Measurements from ENCODE around the gene VEGFA.

The VEGFA gene

GRCh38 chr6:43738877-43739641, 31.0 kb upstream of the VEGFA start:
- no peak for DNase-seq (ENCODE audit: low read depth in 2 of 2)

- DNase-seq (ENCODE audit: low read depth in 2 of 2) = no peak
Measured at GRCh38 chr6:43739642-43740091, 30.3 kb upstream of the VEGFA start.

- no peak for DNase-seq (ENCODE audit: low read depth in 2 of 2)
Measured at GRCh38 chr6:43740321-43740960, 29.6 kb upstream of the VEGFA start.

- DNase-seq (ENCODE audit: low read depth in 2 of 2) = no peak
Measured at GRCh38 chr6:43740961-43741764, 28.8 kb upstream of the VEGFA start.

GRCh38 chr6:43741829-43742228, 28.2 kb upstream of the VEGFA start:
- DNase-seq (ENCODE audit: low read depth in 2 of 2) = no peak

- DNase-seq (ENCODE audit: low read depth in 2 of 2) = no peak
Measured at GRCh38 chr6:43742285-43742684, 27.7 kb upstream of the VEGFA start.

- DNase-seq (ENCODE audit: low read depth in 2 of 2) = no peak
Measured at GRCh38 chr6:43742931-43743632, 26.9 kb upstream of the VEGFA start.

GRCh38 chr6:43743682-43744381, 26.2 kb upstream of the VEGFA start:
- no peak for DNase-seq (ENCODE audit: low read depth in 2 of 2)

- no peak for DNase-seq (ENCODE audit: low read depth in 2 of 2)
Measured at GRCh38 chr6:43744491-43744890, 25.5 kb upstream of the VEGFA start.

GRCh38 chr6:43744931-43745727, 24.9 kb upstream of the VEGFA start:
- no peak for DNase-seq (ENCODE audit: low read depth in 2 of 2)

- DNase-seq (ENCODE audit: low read depth in 2 of 2) = no peak
Measured at GRCh38 chr6:43746071-43746470, 23.9 kb upstream of the VEGFA start.

GRCh38 chr6:43746613-43747102, 23.4 kb upstream of the VEGFA start:
- no peak for DNase-seq (ENCODE audit: low read depth in 2 of 2)

GRCh38 chr6:43747784-43748183, 22.2 kb upstream of the VEGFA start:
- DNase-seq (ENCODE audit: low read depth in 2 of 2) = no peak

- no peak for DNase-seq (ENCODE audit: low read depth in 2 of 2)
Measured at GRCh38 chr6:43748765-43749164, 21.2 kb upstream of the VEGFA start.

GRCh38 chr6:43749461-43749860, 20.6 kb upstream of the VEGFA start:
- DNase-seq (ENCODE audit: low read depth in 2 of 2) = no peak

- no peak for DNase-seq (ENCODE audit: low read depth in 2 of 2)
Measured at GRCh38 chr6:43750622-43751021, 19.4 kb upstream of the VEGFA start.

GRCh38 chr6:43753570-43754183, 16.3 kb upstream of the VEGFA start:
- no peak for DNase-seq (ENCODE audit: low read depth in 2 of 2)

GRCh38 chr6:43757966-43758616, 11.9 kb upstream of the VEGFA start:
- DNase-seq (ENCODE audit: low read depth in 2 of 2) = no peak

GRCh38 chr6:43758617-43759050, 11.4 kb upstream of the VEGFA start:
- DNase-seq (ENCODE audit: low read depth in 2 of 2) = no peak
